Measurements from ENCODE around the gene SSTR3.

DNA sequence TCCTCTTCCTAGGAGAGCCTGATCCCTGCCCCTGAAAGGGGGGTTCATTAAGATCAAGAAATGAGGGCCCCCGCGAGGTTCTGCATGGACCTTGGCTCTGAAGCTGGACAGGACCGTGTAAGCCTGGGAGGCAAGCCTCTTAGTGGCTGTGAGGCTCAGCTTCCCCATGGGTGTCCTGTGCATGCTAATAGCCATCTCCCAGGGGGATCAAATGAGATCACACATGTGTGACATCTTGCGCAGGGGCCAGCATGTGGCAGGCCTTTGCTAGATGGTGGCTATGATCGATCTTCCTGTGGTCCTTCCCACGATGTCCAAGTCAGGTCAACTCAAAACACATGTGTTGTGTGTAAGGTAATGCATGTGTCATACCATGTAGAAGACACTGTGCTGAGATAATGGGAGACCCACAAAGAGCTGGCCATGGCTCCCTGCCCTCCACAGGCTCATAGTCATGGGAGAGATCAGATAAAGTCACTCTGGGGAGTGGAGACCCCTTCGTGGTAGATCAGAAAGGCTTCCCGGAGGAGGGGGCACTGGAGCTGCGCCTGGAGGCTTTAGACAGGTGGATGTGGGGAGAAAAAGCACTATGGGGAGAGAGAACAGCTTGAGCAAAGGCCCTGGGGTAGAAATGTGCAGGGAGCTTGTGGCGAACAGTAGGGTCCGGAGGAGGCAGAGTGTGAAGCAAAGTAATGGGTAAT lies 28.1 kb upstream of the SSTR3 start:
- TF ChIP-seq, protein P1, sequence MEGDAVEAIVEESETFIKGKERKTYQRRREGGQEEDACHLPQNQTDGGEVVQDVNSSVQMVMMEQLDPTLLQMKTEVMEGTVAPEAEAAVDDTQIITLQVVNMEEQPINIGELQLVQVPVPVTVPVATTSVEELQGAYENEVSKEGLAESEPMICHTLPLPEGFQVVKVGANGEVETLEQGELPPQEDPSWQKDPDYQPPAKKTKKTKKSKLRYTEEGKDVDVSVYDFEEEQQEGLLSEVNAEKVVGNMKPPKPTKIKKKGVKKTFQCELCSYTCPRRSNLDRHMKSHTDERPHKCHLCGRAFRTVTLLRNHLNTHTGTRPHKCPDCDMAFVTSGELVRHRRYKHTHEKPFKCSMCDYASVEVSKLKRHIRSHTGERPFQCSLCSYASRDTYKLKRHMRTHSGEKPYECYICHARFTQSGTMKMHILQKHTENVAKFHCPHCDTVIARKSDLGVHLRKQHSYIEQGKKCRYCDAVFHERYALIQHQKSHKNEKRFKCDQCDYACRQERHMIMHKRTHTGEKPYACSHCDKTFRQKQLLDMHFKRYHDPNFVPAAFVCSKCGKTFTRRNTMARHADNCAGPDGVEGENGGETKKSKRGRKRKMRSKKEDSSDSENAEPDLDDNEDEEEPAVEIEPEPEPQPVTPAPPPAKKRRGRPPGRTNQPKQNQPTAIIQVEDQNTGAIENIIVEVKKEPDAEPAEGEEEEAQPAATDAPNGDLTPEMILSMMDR (IDR thresholded peaks at IDR 0.05; ENCODE audit: low read depth, low read length, poor library complexity, severe bottlenecking) = no peak
- TF ChIP-seq EZH2phosphoT487 (IDR thresholded peaks at IDR 0.05; ENCODE audit: borderline replicate concordance, low read length) = no peak

Measured in DOHH2 (cell line).